ENCODE measurements around the gene EHHADH. TPM values are rescaled to one million over a fixed set of nuclear protein-coding genes. Genes with fewer than 3 reads are reported as not detected.
"Not testable (repeated sequence)": the region's sequence is repeated elsewhere in the genome, so short reads cannot be mapped to it uniquely, and the experiment has no call there.

Gene EHHADH
- polyA plus RNA-seq, 4 donors = 25.6 to 39.6 (median 28.8) TPM

- DNase-seq (ENCODE audit: low read depth in 4 of 4, low spot score in 3 of 4) = not testable (repeated sequence)
Observed at GRCh38 chr3:185253133-185253532, 716 bp downstream of the EHHADH start.

GRCh38 chr3:185251272-185251671, 2.6 kb downstream of the EHHADH start:
- DNase-seq (ENCODE audit: low read depth in 4 of 4, low spot score in 3 of 4) = no peak

- DNase-seq (ENCODE audit: low read depth in 4 of 4, low spot score in 3 of 4) = no peak
Observed at GRCh38 chr3:185250653-185251052, 3.2 kb downstream of the EHHADH start.

- DNase-seq (ENCODE audit: low read depth in 4 of 4, low spot score in 3 of 4) = no peak
Observed at GRCh38 chr3:185250247-185250646, 3.6 kb downstream of the EHHADH start.

GRCh38 chr3:185242642-185243041, 11.2 kb downstream of the EHHADH start:
- no peak for DNase-seq (ENCODE audit: low read depth in 4 of 4, low spot score in 3 of 4)

- no peak for DNase-seq (ENCODE audit: low read depth in 4 of 4, low spot score in 3 of 4)
Observed at GRCh38 chr3:185236969-185237368, 16.9 kb downstream of the EHHADH start.

GRCh38 chr3:185233328-185233727, 20.5 kb downstream of the EHHADH start:
- DNase-seq (ENCODE audit: low read depth in 4 of 4, low spot score in 3 of 4) = no peak

GRCh38 chr3:185226526-185226925, 27.3 kb downstream of the EHHADH start:
- DNase-seq (ENCODE audit: low read depth in 4 of 4, low spot score in 3 of 4) = not testable (repeated sequence)

- no peak for DNase-seq (ENCODE audit: low read depth in 4 of 4, low spot score in 3 of 4)
Observed at GRCh38 chr3:185225523-185225922, 28.3 kb downstream of the EHHADH start.

GRCh38 chr3:185225080-185225479, 28.8 kb downstream of the EHHADH start:
- no peak for DNase-seq (ENCODE audit: low read depth in 4 of 4, low spot score in 3 of 4)

- DNase-seq (ENCODE audit: low read depth in 4 of 4, low spot score in 3 of 4) = no peak
Observed at GRCh38 chr3:185221203-185221602, 32.6 kb downstream of the EHHADH start.

GRCh38 chr3:185216607-185216958, 37.3 kb downstream of the EHHADH start:
- DNase-seq (ENCODE audit: low read depth in 4 of 4, low spot score in 3 of 4) = no peak

- no peak for DNase-seq (ENCODE audit: low read depth in 4 of 4, low spot score in 3 of 4)
Observed at GRCh38 chr3:185215873-185216606, 37.8 kb downstream of the EHHADH start.

GRCh38 chr3:185212559-185212958, 41.3 kb downstream of the EHHADH start:
- DNase-seq (ENCODE audit: low read depth in 4 of 4, low spot score in 3 of 4) = no peak

- DNase-seq (ENCODE audit: low read depth in 4 of 4, low spot score in 3 of 4) = no peak
Observed at GRCh38 chr3:185212086-185212485, 41.8 kb downstream of the EHHADH start.

GRCh38 chr3:185210621-185211142, 43.2 kb downstream of the EHHADH start:
- no peak for DNase-seq (ENCODE audit: low read depth in 4 of 4, low spot score in 3 of 4)

GRCh38 chr3:185208823-185209222, 45.0 kb downstream of the EHHADH start:
- DNase-seq (ENCODE audit: low read depth in 4 of 4, low spot score in 3 of 4) = no peak

GRCh38 chr3:185207931-185208746, 45.7 kb downstream of the EHHADH start:
- DNase-seq (ENCODE audit: low read depth in 4 of 4, low spot score in 3 of 4) = no peak

- no peak for DNase-seq (ENCODE audit: low read depth in 4 of 4, low spot score in 3 of 4)
Observed at GRCh38 chr3:185207481-185207880, 46.4 kb downstream of the EHHADH start.

GRCh38 chr3:185205865-185206264, 48.0 kb downstream of the EHHADH start:
- DNase-seq (ENCODE audit: low read depth in 4 of 4, low spot score in 3 of 4) = no peak

- DNase-seq (ENCODE audit: low read depth in 4 of 4, low spot score in 3 of 4) = no peak
Observed at GRCh38 chr3:185204894-185205293, 49.0 kb downstream of the EHHADH start.

- no peak for DNase-seq (ENCODE audit: low read depth in 4 of 4, low spot score in 3 of 4)
Observed at GRCh38 chr3:185200639-185201038, 53.2 kb downstream of the EHHADH start.
